BLaER1 (cell line): ENCODE measurements around the gene ADAM8.
A peak's percentile ranks its signal among the peaks of the same experiment; 100 is the strongest.

Experiments used
- H3K27ac ChIP-seq: shearing (Covaris generic); formaldehyde crosslinking; 2 replicates; pipeline ENCODE4 v1.8.1; 2022
- H3K27me3 ChIP-seq: shearing (Covaris generic); formaldehyde crosslinking; 2 replicates; pipeline ENCODE4 v1.8.1; 2022
- H3K36me3 ChIP-seq: shearing (Covaris generic); formaldehyde crosslinking; 2 replicates; pipeline ENCODE4 v1.8.1; 2022
- H3K4me1 ChIP-seq: shearing (Covaris generic); formaldehyde crosslinking; 2 replicates; pipeline ENCODE4 v1.8.1; 2022
- H3K4me2 ChIP-seq: shearing (Covaris generic); formaldehyde crosslinking; 2 replicates; pipeline ENCODE4 v1.8.1; 2022
- H3K4me3 ChIP-seq: shearing (Covaris generic); formaldehyde crosslinking; 2 replicates; pipeline ENCODE4 v1.8.1; 2022
- H3K9ac ChIP-seq: shearing (Covaris generic); formaldehyde crosslinking; 2 replicates; pipeline ENCODE4 v1.8.1; 2022
- H3K9me3 ChIP-seq: shearing (Covaris generic); formaldehyde crosslinking; 2 replicates; pipeline ENCODE4 v1.8.1; 2022
- H4K20me1 ChIP-seq: shearing (Covaris generic); formaldehyde crosslinking; 2 replicates; pipeline ENCODE4 v1.8.1; 2022
- Cebpa-rat ChIP-seq: shearing (Covaris generic); IDR thresholded peaks from 2 replicates; pipeline ENCODE4 v1.8.1; 2022

The ADAM8 gene

DNA sequence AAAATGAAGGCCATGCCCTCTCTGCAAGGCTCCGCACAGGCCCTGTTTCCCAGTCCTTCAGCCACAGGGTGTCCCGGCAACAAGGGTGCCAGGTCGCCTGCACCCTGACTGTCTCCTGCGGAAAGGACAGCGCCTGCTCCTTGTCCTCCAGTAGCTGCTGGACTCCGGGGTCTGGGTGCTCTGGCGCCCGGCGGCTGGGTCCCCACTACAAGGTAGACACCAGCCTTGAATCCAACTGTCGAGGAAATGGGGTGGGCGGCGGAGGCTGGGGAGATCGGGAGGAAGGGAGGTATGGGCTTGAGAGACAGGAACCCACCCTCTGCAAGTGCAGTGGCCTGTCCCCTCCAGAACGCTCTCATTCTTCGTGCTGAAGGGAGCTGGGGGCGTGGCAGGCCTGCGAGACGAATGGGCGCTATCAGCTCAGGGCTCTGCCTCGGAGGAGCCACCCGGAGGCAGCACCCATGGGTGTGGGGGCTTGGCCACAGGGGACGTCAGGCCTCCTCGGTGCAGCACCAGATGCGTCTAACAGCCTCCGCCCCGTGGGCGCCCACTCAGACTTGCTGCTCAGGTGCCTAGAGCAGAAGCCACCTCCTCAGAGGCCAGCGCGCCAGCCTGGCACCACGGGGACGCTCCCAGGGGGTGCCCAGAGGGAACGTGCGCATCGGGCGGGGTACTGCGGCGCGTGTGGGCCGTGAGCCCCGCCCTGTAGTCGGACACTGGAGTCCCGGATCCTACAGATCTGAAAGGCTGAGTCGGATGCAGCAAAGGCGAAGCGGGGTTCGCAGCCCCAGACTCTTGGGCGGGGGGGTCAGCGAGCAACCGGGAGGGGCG lies 15.6 kb downstream of the ADAM8 start:
- no peaks in the 10 kb centered on the region for H3K36me3 ChIP-seq
- TF ChIP-seq Cebpa-rat, result no peak
- peak overlapping the region; percentile 85 for H3K27ac ChIP-seq
- peak overlapping the region; percentile 98 for H3K4me2 ChIP-seq
- peaks cover 76% of the 10 kb centered on the region for H3K4me1 ChIP-seq
- H3K9ac ChIP-seq, result peak overlapping the region; percentile 79
- H3K4me3 ChIP-seq, result peak overlapping the region; percentile 70
- H3K9me3 ChIP-seq, result no peaks in the 10 kb centered on the region
- H3K27me3 ChIP-seq, result peaks cover 14% of the 10 kb centered on the region
- peaks cover 31% of the 10 kb centered on the region for H4K20me1 ChIP-seq

DNA sequence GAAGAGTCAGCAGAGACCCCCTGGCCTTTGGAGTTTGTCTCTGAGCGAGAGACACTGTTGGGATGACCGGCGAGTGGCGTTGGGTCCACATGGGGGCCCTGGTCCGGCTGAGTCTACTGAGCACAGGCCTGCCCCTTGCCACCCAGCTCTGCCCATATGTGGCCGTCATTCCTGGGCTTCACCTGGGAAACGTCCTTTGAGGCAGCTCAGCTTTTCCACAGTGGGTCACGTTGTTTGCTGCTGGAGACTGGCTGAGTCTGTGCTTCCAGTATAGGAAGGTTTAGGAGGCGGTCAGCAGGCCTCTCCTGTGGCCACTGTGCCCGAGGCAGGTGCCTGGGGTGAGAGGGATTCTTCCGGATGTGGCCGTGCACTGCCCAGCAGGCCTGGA lies 17.1 kb downstream of the ADAM8 start:
- Histone ChIP-seq H3K9me3 (no peaks in the 10 kb centered on the region), H3K36me3 (no peaks in the 10 kb centered on the region), H4K20me1 (peaks cover 31% of the 10 kb centered on the region), H3K4me1 (peaks cover 90% of the 10 kb centered on the region), H3K27ac (peak overlapping the region; percentile 98), H3K9ac (peak overlapping the region; percentile 69; the same call in 1 of the 2 replicates), H3K27me3 (peaks cover 14% of the 10 kb centered on the region), H3K4me2 (peak overlapping the region; percentile 98), H3K4me3 (peak overlapping the region; percentile 32; the same call in 1 of the 2 replicates)
- TF ChIP-seq Cebpa-rat, result no peak

GRCh38 chr10:133258818-133259601 lies 17.7 kb downstream of the ADAM8 start:
- peak; percentile 96 for TF ChIP-seq Cebpa-rat
- peak overlapping the region; percentile 98 for H3K27ac ChIP-seq
- peak overlapping the region; percentile 60 for H3K4me3 ChIP-seq
- H3K36me3 ChIP-seq, result no peaks in the 10 kb centered on the region
- H3K9me3 ChIP-seq, result no peaks in the 10 kb centered on the region
- peaks cover 14% of the 10 kb centered on the region for H3K27me3 ChIP-seq
- H4K20me1 ChIP-seq, result peaks cover 31% of the 10 kb centered on the region
- H3K9ac ChIP-seq, result peak overlapping the region; percentile 82
- H3K4me1 ChIP-seq, result peaks cover 90% of the 10 kb centered on the region
- H3K4me2 ChIP-seq, result peak overlapping the region; percentile 98

GRCh38 chr10:133258066-133258817 lies 18.4 kb downstream of the ADAM8 start:
- peak overlapping the region; percentile 98 for H3K27ac ChIP-seq

DNA sequence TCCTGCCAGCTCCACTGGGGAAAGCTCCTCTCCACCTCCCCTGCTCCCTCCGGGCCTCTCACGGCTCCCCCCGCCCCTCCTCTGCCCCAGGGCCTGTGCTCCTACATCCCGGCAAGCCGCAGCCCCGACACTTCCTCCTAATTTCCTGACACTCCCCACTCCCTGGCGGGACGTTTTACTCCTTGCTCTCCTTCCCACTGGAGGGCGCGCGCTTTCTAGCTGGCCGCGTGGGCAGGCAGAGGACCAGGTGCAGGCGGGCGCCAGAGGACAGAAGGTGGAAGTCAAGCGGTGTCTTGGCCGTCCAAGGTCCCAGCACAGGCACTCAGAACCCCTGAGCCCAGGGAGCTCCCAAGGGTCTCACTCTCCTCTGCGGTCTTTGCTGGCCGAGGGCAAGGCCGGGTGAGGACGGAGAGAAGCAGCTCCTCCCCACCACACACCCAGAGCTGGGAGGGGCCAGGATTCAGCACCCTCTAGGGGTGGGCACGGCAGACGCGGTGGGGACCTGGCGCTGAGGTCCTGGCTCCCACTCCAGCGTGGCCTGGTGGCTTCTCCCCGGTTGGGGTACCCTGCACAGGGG lies 19.1 kb downstream of the ADAM8 start:
- TF ChIP-seq Cebpa-rat, result no peak
- no peaks in the 10 kb centered on the region for H3K9me3 ChIP-seq
- H3K9ac ChIP-seq, result peak overlapping the region; percentile 82
- peak overlapping the region; percentile 60 for H3K4me3 ChIP-seq
- H3K4me2 ChIP-seq, result peak overlapping the region; percentile 98
- no peaks in the 10 kb centered on the region for H3K36me3 ChIP-seq
- H3K27ac ChIP-seq, result peak overlapping the region; percentile 98
- H4K20me1 ChIP-seq, result peaks cover 31% of the 10 kb centered on the region
- H3K4me1 ChIP-seq, result peaks cover 77% of the 10 kb centered on the region
- H3K27me3 ChIP-seq, result peaks cover 2% of the 10 kb centered on the region

More at GRCh38 chr10:133258066-133258817, 18.4 kb downstream of the ADAM8 start:
- Histone ChIP-seq H3K4me2 (peak overlapping the region; percentile 98), H3K9ac (peak overlapping the region; percentile 82), H3K36me3 (no peaks in the 10 kb centered on the region), H4K20me1 (peaks cover 31% of the 10 kb centered on the region), H3K9me3 (no peaks in the 10 kb centered on the region), H3K27me3 (peaks cover 8% of the 10 kb centered on the region), H3K4me1 (peaks cover 84% of the 10 kb centered on the region), H3K4me3 (peak overlapping the region; percentile 60)
- TF ChIP-seq Cebpa-rat, result no peak

GRCh38 chr10:133255323-133255722 lies 21.3 kb downstream of the ADAM8 start:
- H3K4me2 ChIP-seq, result peak overlapping the region; percentile 9
- H3K9me3 ChIP-seq, result no peaks in the 10 kb centered on the region
- peaks cover 60% of the 10 kb centered on the region for H3K4me1 ChIP-seq
- H4K20me1 ChIP-seq, result peaks cover 24% of the 10 kb centered on the region
- TF ChIP-seq Cebpa-rat, result no peak
- H3K4me3 ChIP-seq, result no peak overlapping the region
- no peaks in the 10 kb centered on the region for H3K36me3 ChIP-seq
- no peak overlapping the region for H3K27ac ChIP-seq
- 0 out of 2 replicates have a peak, but pooled peaks cover 4% of the 10 kb centered on the region for H3K27me3 ChIP-seq
- no peak overlapping the region for H3K9ac ChIP-seq

- Histone ChIP-seq H3K4me1 (peaks cover 53% of the 10 kb centered on the region), H3K4me2 (peak overlapping the region; percentile 40; the same call in 1 of the 2 replicates), H3K9me3 (no peaks in the 10 kb centered on the region), H3K27ac (no peak overlapping the region), H4K20me1 (peaks cover 18% of the 10 kb centered on the region), H3K9ac (0 out of 2 replicates have a peak overlapping the region, but pooled peaks have one; percentile 34), H3K36me3 (no peaks in the 10 kb centered on the region), H3K27me3 (0 out of 2 replicates have a peak, but pooled peaks cover 4% of the 10 kb centered on the region), H3K4me3 (no peak overlapping the region)
- TF ChIP-seq Cebpa-rat, result no peak
Observed at GRCh38 chr10:133254421-133255120, 22.1 kb downstream of the ADAM8 start.

DNA sequence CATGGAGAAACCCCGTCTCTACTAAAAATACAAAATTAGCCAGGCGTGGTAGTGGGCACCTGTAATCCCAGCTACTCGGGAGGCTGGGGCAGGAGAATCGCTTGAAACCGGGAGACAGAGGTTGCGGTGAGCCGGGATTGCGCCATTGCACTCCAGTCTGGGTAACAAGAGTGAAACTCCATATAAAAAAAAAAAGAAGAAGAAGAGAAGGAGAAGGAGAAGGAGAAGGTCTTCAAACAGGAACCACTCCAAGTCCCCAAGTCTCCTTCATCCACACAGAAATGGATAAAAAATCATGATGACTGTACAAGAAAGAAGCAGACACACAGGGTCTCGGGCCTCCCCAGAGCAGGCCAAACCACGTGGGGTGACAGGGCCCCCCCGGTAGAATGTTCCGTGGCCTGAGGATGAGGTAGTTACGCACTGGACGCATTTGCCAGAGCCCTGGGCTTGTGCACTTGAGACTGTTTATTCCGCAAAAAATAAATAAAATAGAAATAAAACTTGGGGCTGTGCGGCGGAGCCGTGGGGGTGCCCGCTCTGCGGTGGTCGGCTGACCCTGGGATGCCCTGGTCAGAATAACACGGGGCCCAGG lies 23.2 kb downstream of the ADAM8 start:
- no peak overlapping the region for H3K9ac ChIP-seq
- H3K4me1 ChIP-seq, result peaks cover 46% of the 10 kb centered on the region
- 0 out of 2 replicates have a peak, but pooled peaks cover 4% of the 10 kb centered on the region for H3K27me3 ChIP-seq

More for the DNA sequence above, 23.2 kb downstream of the ADAM8 start:
- Histone ChIP-seq H3K9me3 (no peaks in the 10 kb centered on the region), H3K27ac (no peak overlapping the region), H3K4me2 (no peak overlapping the region), H3K4me3 (no peak overlapping the region), H3K36me3 (no peaks in the 10 kb centered on the region), H4K20me1 (peaks cover 12% of the 10 kb centered on the region)
- TF ChIP-seq Cebpa-rat, result no peak
